Muscle layer of duodenum (tissue), 2 donors: ENCODE results near the gene EMP1.

Experiments used
- H3K27ac ChIP-seq: one replicate; pipeline ENCODE4 v1.7.0; 2013; ENCODE audit warnings: mild to moderate bottlenecking, low read length
- H3K27me3 ChIP-seq: one replicate; pipeline ENCODE4 v1.7.0; 2013; ENCODE audit warnings: low read depth, mild to moderate bottlenecking, control low read depth, low read length
- H3K36me3 ChIP-seq, 2 donors: one replicate each; pipeline ENCODE4 v1.7.0; 2013; ENCODE audit warnings: low read length in 2 of 2, control low read depth in 1 of 2, mild to moderate bottlenecking in 1 of 2; ENCODE audit not compliant: insufficient read depth in 2 of 2, control insufficient read depth in 1 of 2
- H3K4me1 ChIP-seq, 2 donors: one replicate each; pipeline ENCODE4 v1.7.0; 2013; ENCODE audit warnings: low read length in 2 of 2, mild to moderate bottlenecking in 2 of 2, control low read depth in 1 of 2, moderate library complexity in 1 of 2; ENCODE audit not compliant: insufficient read depth in 2 of 2, control insufficient read depth in 1 of 2
- H3K4me3 ChIP-seq, 2 donors: one replicate each; pipeline ENCODE4 v1.7.0; 2013; ENCODE audit warnings: low read length in 2 of 2, low read depth in 1 of 2, mild to moderate bottlenecking in 1 of 2
- H3K9me3 ChIP-seq, 2 donors: one replicate each; pipeline ENCODE4 v1.7.0; 2013; ENCODE audit warnings: low read length in 2 of 2, control low read depth in 1 of 2, mild to moderate bottlenecking in 1 of 2; ENCODE audit not compliant: control insufficient read depth in 1 of 2
- donor health status: healthy.

The EMP1 gene

DNA sequence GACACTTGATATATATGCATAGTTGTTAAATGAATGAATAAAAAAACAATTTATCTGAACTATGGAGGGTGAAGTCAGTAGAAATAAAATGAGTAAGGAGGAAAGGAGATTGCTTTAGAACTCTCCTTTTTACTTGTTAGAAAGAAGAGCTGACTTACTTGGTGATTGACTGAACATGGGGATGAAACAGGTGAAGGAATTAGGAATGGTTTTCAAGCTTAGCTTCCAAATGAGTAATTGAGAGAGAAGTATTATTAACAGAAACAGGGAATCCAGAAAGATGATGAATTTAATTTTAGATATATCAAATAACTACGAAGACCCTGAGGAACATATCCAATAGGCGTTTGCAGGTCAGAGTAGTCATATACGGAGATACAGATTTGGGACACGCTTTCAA lies 33.6 kb upstream of the EMP1 start:
- no peaks in the 10 kb centered on the region for H3K27me3 ChIP-seq
- peaks cover 0 to 3% of the 10 kb centered on the region in 2 donors for H3K9me3 ChIP-seq
- H3K4me3 ChIP-seq = no peak overlapping the region
- H3K27ac ChIP-seq = no peak overlapping the region
- no peaks in the 10 kb centered on the region for H3K36me3 ChIP-seq
- peaks cover 5 to 10% of the 10 kb centered on the region in 2 donors for H3K4me1 ChIP-seq

DNA sequence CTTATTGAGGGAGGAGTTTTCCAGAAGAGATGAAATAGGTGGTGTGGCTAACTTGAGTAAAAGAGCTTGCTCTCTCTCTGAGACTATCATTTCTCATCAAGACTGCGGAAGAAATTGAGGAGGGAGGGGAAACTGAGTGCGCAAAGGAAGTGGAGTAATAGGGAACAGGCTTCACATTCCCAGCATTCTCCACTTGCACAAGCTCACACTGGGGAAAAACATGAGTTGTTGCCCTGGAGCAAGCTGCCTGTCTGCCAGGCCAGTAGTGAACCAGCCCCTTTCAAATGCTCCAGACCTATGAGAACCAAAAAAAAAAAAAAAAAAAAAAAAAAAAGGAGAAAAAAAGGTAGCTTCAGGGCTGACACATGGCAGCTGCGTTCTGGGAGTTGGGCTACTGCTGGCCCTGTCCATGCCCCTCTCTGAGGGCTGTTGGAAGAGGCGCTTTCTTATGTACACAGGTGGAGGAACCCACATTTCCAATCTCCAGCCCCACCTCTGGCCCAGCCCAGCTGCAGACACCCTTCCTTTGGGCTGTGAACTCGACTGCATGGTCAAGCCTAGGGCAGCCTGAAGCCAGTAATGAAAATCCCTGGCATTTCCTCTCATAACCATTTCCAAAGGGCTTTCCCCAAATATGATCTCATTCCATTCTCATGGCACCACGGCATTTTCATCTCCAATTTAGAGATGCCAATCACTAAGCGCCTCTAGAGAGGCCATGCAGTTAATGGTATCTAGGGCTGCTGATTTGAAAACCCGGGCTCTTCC lies 32.5 kb upstream of the EMP1 start:
- Histone ChIP-seq H3K36me3 (no peaks in the 10 kb centered on the region), H3K27me3 (no peaks in the 10 kb centered on the region), H3K4me1 (peaks cover 5 to 10% of the 10 kb centered on the region in 2 donors), H3K9me3 (peaks cover 0 to 4% of the 10 kb centered on the region in 2 donors), H3K4me3 (no peak overlapping the region), H3K27ac (no peak overlapping the region)

DNA sequence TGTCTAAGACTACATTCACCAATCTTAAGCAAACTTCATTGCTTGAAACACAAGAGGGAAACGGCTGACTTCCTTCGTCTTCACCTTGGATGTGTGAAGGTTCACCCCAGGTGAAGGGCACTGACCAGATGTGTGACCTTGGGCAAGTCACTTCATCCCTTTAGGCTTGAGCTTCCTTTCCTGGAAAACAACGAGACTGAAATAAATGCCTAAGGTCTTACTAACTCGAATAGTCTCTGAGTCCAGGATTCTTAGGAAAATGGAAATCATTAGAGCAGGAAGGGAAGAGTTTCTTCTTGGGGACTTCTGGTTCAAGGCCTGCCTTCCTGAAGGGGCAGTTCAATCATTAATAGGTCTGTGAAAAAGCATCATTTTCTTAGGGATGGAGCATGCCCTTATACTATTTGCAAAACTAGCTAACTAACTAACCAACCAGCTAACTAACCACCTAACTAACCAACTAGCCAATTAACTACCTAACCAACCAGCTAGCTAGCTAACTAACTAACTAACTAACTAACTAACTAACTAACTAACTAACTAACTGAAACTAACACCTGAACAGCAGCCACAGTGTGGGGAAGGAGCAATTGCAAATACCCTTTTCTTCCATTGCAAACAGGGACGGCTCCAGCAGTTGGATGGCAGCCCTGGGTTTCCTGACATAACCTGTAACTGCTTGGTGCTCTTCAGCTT lies 31.5 kb upstream of the EMP1 start:
- peaks cover 5 to 10% of the 10 kb centered on the region in 2 donors for H3K4me1 ChIP-seq
- no peak overlapping the region for H3K27ac ChIP-seq
- no peak overlapping the region for H3K4me3 ChIP-seq
- H3K27me3 ChIP-seq = no peaks in the 10 kb centered on the region
- peaks cover 0 to 4% of the 10 kb centered on the region in 2 donors for H3K9me3 ChIP-seq
- no peaks in the 10 kb centered on the region for H3K36me3 ChIP-seq

DNA sequence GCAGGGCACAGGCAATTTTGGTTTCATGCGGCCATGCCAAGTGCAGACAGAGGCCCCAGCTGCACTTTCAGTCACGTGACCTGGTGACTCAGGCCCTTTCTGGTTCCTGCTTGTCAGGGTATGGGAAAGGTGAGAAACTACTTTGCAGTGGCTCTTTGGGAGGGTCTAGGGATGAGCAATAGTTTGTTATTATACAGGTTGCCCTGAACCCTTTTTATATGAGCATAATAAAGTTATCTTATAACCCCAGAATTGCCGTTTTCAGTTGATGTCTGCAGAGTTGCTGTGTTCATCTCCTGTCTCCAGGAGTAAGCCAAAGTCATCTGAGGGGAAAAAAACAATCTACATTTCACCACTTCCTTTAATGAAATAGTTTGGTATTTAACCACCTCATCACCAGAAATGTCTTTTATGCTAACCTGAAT lies 30.9 kb upstream of the EMP1 start:
- Histone ChIP-seq H3K4me3 (no peak overlapping the region), H3K27me3 (no peaks in the 10 kb centered on the region), H3K27ac (no peak overlapping the region)

DNA sequence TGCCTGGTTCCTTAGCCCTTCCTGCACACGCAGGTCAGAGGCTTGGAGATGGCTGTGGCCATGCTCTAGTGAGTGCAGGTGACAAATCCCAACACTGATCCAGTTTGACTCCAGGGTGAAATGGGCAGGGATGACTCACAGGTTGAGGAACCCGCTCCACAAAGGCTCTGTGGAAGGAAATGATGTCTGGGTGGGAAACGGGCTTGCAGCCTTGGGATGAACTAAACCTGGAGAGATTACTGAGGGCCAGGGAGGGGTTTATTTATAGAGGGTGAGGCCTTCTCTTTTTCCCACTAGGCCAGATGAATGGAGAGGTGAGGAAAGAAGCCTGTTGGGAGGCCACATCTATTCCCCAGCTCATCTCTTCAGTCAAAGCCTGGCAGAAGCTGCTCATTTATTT lies 29.3 kb upstream of the EMP1 start:
- H3K27ac ChIP-seq = no peak overlapping the region
- H3K4me3 ChIP-seq = no peak overlapping the region
- H3K4me1 ChIP-seq = peaks cover 5 to 10% of the 10 kb centered on the region in 2 donors
- no peaks in the 10 kb centered on the region for H3K36me3 ChIP-seq
- H3K27me3 ChIP-seq = no peaks in the 10 kb centered on the region
- peaks cover 0 to 4% of the 10 kb centered on the region in 2 donors for H3K9me3 ChIP-seq

More for the DNA sequence above, 30.9 kb upstream of the EMP1 start:
- H3K4me1 ChIP-seq = peaks cover 5 to 10% of the 10 kb centered on the region in 2 donors
- H3K9me3 ChIP-seq = peaks cover 0 to 4% of the 10 kb centered on the region in 2 donors
- H3K36me3 ChIP-seq = no peaks in the 10 kb centered on the region

DNA sequence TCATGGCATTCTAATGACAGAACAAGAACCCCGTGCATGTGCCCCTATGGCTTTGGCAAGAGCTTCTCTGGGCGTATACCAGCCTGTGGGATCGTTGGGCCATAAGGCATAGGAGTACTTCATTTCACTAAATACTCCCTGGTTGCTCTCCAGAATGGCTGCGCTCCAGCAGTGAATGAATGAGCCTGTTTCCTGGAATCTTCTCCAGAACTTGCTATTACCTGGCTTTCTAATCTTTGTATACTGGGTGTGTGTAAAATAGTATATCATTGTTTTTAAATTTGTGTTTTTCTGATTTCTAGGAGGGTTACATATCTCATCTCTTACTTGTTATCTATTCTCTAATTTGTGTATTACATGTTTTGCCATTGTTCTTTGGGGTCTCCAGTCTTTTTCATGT lies 28.6 kb upstream of the EMP1 start:
- Histone ChIP-seq H3K27ac (no peak overlapping the region), H3K4me1 (peaks cover 5 to 10% of the 10 kb centered on the region in 2 donors), H3K9me3 (peaks cover 0 to 4% of the 10 kb centered on the region in 2 donors), H3K4me3 (no peak overlapping the region), H3K36me3 (no peaks in the 10 kb centered on the region), H3K27me3 (no peaks in the 10 kb centered on the region)

DNA sequence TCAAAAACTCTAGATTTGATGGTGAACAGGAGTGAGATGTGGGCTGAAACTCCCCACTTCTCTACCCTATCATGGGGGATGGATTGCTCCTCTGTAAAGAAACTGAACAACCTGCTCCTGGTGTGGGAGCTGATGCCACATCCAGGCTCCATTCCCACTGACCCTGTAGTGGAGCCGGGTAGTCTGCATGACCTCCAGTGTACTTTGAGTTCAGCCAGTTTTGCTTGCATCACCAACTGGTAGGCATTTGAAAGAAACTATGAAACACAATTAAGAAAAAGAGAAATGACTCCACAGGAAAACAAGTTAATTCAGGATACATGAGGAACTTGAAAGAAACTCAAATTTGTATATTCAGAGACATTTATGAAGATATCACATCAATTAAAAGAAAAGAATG lies 27.3 kb upstream of the EMP1 start:
- no peak overlapping the region for H3K27ac ChIP-seq
- no peaks in the 10 kb centered on the region for H3K27me3 ChIP-seq
- H3K9me3 ChIP-seq = peaks cover 0 to 4% of the 10 kb centered on the region in 2 donors
- H3K4me1 ChIP-seq = peaks cover 5 to 10% of the 10 kb centered on the region in 2 donors
- peaks cover 0 to 5% of the 10 kb centered on the region in 2 donors for H3K36me3 ChIP-seq
- no peak overlapping the region for H3K4me3 ChIP-seq

DNA sequence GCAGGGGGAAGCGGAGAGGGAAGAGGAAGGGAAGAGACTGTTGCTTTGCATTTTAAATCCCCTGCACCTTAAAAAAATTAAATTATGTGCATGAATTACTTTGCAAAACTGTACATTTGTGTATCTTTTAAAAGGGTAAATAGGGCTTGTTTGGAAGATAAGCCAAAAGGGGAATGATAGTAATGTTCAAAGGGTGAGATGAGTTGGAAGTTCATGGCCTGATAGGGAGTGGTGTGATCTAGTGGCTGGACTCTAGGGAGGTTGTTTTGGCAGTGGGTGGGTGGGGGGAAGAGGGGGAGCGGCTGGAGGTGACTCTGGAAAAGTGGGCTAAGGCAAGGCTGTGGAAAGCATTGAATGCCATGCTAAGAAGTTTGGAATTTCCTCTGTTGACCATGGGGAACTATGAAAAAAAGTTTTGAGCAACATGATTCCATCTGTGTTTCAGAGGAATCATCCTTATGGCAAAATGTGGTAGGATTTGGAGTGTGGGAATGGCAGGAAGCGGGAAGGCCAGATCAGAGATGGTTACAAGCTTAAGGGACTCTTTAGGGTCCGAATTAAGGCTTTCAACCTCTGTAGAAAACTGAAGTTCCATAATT lies 25.5 kb upstream of the EMP1 start:
- Histone ChIP-seq H3K27me3 (no peaks in the 10 kb centered on the region), H3K27ac (no peak overlapping the region), H3K4me3 (no peak overlapping the region), H3K4me1 (no peaks in the 10 kb centered on the region), H3K9me3 (peaks cover 0 to 4% of the 10 kb centered on the region in 2 donors), H3K36me3 (peaks cover 0 to 5% of the 10 kb centered on the region in 2 donors)

DNA sequence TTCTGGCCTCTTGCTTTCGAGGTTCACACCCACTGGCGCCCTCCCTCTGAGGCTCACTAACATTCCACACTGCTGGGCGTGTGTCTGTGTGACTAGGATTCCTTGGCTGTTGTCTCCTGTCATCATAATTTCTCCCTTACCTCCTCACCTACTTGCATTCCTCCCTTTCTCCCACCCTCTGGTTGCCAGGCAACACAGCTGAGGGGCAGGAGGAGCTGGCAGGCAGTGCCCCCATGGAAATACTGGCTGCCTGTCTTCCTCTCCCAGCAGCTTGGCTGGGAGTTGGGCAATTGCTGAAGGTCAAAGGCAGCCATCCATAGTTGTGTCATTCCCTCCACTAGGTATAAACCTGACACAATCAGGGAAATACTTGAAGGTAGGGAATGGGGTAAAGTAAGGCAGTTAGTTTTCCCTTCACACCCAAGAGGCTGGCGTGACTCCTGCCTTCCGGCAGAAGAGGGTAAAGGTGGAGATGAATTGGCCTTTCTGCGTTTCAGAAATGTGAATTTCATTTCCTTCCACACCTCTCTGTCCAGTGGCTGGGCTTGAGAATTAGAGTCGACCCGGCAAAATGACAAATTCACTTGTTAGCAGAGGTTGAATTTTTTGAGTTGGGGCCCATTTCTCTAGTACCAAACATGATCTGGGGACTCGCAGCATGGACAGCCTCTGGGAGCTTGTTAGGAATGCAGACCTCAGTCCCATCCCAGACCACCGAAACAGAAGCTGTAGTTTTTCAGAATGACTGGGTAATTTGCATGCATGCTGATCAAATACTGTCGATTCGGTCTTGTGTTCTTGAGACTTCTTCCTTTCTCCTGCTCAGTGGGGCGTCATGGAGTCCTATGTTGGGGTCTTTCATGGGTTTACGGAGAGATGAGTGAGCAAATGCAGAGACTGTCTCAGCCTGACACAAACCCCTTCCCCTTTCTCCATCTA lies 24.3 kb upstream of the EMP1 start:
- Histone ChIP-seq H3K4me3 (no peak overlapping the region), H3K36me3 (peaks cover 0 to 5% of the 10 kb centered on the region in 2 donors), H3K4me1 (no peaks in the 10 kb centered on the region), H3K27ac (peak overlapping the region; percentile 25), H3K27me3 (no peaks in the 10 kb centered on the region), H3K9me3 (peaks cover 0 to 4% of the 10 kb centered on the region in 2 donors)

DNA sequence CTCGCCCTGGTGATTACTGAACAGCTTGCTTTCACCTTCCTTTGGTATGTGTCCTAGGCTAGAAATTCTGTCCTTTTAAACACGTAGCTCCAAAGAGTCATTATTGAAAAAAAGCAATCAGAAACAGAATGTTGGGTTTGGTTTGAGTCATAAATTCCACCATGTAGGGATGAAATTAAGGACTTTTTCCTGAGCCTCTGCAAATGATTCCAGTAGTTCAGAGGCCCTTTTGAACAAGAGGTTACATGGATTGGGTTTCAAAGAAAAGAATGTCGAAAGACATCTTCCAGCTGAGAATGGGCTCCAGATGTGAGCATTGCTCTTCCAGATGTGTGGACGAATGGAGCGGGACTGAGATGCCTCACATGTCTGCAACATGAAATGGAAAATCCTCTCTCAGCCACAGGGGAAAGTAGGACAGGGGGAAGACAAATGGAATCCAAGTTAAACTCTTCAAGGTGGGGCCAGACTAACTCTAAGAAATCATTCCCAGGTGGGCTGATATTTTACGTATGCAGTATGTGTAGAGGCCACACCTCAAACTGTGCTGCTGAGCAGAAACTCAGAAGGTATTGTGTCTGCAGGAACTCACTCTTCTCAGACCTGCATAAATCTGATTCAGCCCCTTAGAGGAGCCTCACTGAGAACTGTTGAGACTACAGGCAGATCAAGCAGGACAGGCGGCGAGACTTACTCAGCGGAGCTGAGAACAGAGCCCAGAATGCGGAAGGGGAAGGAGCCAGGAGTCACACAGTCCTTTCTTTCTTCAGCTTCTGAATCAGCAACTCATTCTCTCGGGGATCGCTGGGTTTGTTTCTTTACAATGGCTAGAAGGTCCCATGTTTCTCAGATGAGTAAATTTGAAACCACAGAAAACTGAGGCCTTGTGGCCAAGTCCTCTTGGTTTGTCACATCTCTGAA lies 23.3 kb upstream of the EMP1 start:
- peak overlapping the region; percentile 25 for H3K27ac ChIP-seq

More for the DNA sequence above, 23.3 kb upstream of the EMP1 start:
- Histone ChIP-seq H3K4me1 (no peaks in the 10 kb centered on the region), H3K4me3 (no peak overlapping the region), H3K9me3 (no peaks in the 10 kb centered on the region), H3K27me3 (no peaks in the 10 kb centered on the region), H3K36me3 (peaks cover 0 to 5% of the 10 kb centered on the region in 2 donors)
